HCT116 (cell line): ENCODE results near the gene PATL2. TPM values are rescaled to one million over a fixed set of nuclear protein-coding genes. Genes with fewer than 3 reads are reported as not detected.

Source experiments
- ATAC-seq: fragments of 200-7000 bp; cut with Tn5 transposase; 2 replicates; pipeline ENCODE4 v1.9.1; 2020; ENCODE audit warnings: mild to moderate bottlenecking, moderate library complexity
- BruUV-seq: library from RNA; stranded (reverse); fragments of 400-500 nt; replicated peaks from 2 replicates; lab custom pipeline; 2021; lab: Mats Ljungman, UMichigan
- CTCF ChIA-PET: fragments of 300-600 bp; sonication (Branson Sonifier 250); formaldehyde crosslinking; loops from one replicate; lab custom pipeline; 2021; ENCODE audit warnings: antibody characterized with exemption; lab: Charles Lee
- POLR2A ChIA-PET: fragments of 300-600, 350-600 bp; sonication (Branson Sonifier 250); formaldehyde crosslinking; loops from one replicate; lab custom pipeline; 2021; ENCODE audit warnings: antibody characterized with exemption; lab: Charles Lee
- RAD21 ChIA-PET, 2 experiments: fragments of 300-600 bp; sonication (Branson Sonifier 250); formaldehyde crosslinking; loops; one replicate each; lab custom pipeline; 2023; ENCODE audit warnings: low total read pairs in 2 of 2; ENCODE audit not compliant: uncharacterized antibody in 2 of 2, unreplicated experiment in 2 of 2, low non-redundant PET in 1 of 2; lab: Charles Lee
- DNase-seq: peaks from one replicate; pipeline ENCODE4 v3.0.0-alpha.2; 2010; ENCODE audit warnings: low read depth, low spot score
- H2AFZ ChIP-seq: fragments of 200-600 bp; shearing (Covaris generic), sonication (generic); 2 replicates; pipeline ENCODE4 v1.6.1; 2017; ENCODE audit warnings: low read depth, mixed run types, mixed read lengths, antibody characterized with exemption, low read length; ENCODE audit not compliant: poor library complexity, severe bottlenecking
- H3K27ac ChIP-seq: 2 replicates; pipeline ENCODE4 v1.5.1; 2012; ENCODE audit warnings: low read depth, low read length
- H3K27me3 ChIP-seq: fragments of 200-600 bp; sonication (generic); 2 replicates; pipeline ENCODE4 v1.6.1; 2016; ENCODE audit warnings: mixed run types, low read length, mixed read lengths; ENCODE audit not compliant: insufficient read depth
- H3K36me3 ChIP-seq, 2 experiments: fragments of 200-500 bp in 1 of 2; fragments of 200-600 bp in 1 of 2; sonication (Bioruptor generic) in 1 of 2; sonication (generic) in 1 of 2; 2 replicates each; pipeline versions ENCODE4 v1.5.1 to v1.6.1; 2014 to 2016; ENCODE audit warnings: low read length in 2 of 2, inconsistent platforms in 1 of 2, mixed read lengths in 1 of 2, mixed run types in 1 of 2; ENCODE audit not compliant: insufficient read depth in 2 of 2, control insufficient read depth in 1 of 2
- H3K4me1 ChIP-seq, 2 experiments: fragments of 200-600 bp in 1 of 2; sonication (generic) in 1 of 2; 2 replicates each; pipeline versions ENCODE4 v1.5.1 to v1.6.1; 2012 to 2017; ENCODE audit warnings: low read length in 2 of 2, inconsistent platforms in 1 of 2, mild to moderate bottlenecking in 1 of 2, mixed read lengths in 1 of 2, mixed run types in 1 of 2, moderate library complexity in 1 of 2; ENCODE audit not compliant: insufficient read depth in 2 of 2, control insufficient read depth in 1 of 2
- H3K4me2 ChIP-seq: fragments of 200-600 bp; sonication (generic); 2 replicates; pipeline ENCODE4 v1.6.1; 2017; ENCODE audit warnings: mixed run types, low read length, mixed read lengths
- H3K4me3 ChIP-seq, 2 experiments: fragments of 200-600 bp in 1 of 2; sonication (generic) in 1 of 2; replicated peaks in 1 of 2; 2 replicates each; pipeline ENCODE4 v1.5.1; 2011 to 2016; ENCODE audit warnings: low read length in 2 of 2, control low read depth in 1 of 2, low read depth in 1 of 2, mild to moderate bottlenecking in 1 of 2, mixed read lengths in 1 of 2, mixed run types in 1 of 2
- H3K79me2 ChIP-seq: fragments of 200-600 bp; sonication (generic); 2 replicates; pipeline ENCODE4 v1.6.1; 2017; ENCODE audit warnings: mild to moderate bottlenecking, mixed run types, low read length, moderate library complexity, mixed read lengths; ENCODE audit not compliant: insufficient read depth
- H3K9ac ChIP-seq: fragments of 200-600 bp; sonication (generic); 2 replicates; pipeline ENCODE4 v1.6.1; 2016; ENCODE audit warnings: low read length, mixed read lengths
- H3K9me2 ChIP-seq: fragments of 200-600 bp; sonication (generic), shearing (Covaris generic); 2 replicates; pipeline ENCODE4 v1.6.1; 2017; ENCODE audit warnings: mixed run types, mild to moderate bottlenecking, moderate library complexity; ENCODE audit not compliant: insufficient read depth
- H3K9me3 ChIP-seq, 2 experiments: fragments of 200-500 bp in 1 of 2; fragments of 200-600 bp in 1 of 2; sonication (Bioruptor generic) in 1 of 2; sonication (generic) in 1 of 2; 2 replicates each; pipeline ENCODE4 v1.6.1; 2014 to 2017; ENCODE audit warnings: low read length in 2 of 2, mixed read lengths in 2 of 2, inconsistent platforms in 1 of 2, low read depth in 1 of 2, mild to moderate bottlenecking in 1 of 2, mixed run types in 1 of 2, moderate library complexity in 1 of 2; ENCODE audit not compliant: control insufficient read depth in 1 of 2, insufficient read depth in 1 of 2
- H4K20me1 ChIP-seq: fragments of 200-600 bp; sonication (generic), shearing (Covaris generic); 2 replicates; pipeline ENCODE4 v1.6.1; 2017; ENCODE audit warnings: mixed run types, mild to moderate bottlenecking, moderate library complexity; ENCODE audit not compliant: insufficient read depth
- CBX3 ChIP-seq: IDR thresholded peaks from 2 replicates; pipeline ENCODE4 v1.6.1; 2012; ENCODE audit warnings: low read depth
- CEBPB ChIP-seq: IDR thresholded peaks from 2 replicates; pipeline ENCODE4 v1.6.1; 2012; ENCODE audit warnings: low read depth
- EGR1 ChIP-seq: IDR thresholded peaks from 2 replicates; pipeline ENCODE4 v1.6.1; 2012; ENCODE audit warnings: low read depth
- ELF1 ChIP-seq: IDR thresholded peaks from 2 replicates; pipeline ENCODE4 v1.6.1; 2012; ENCODE audit warnings: low read depth, borderline replicate concordance
- EZH2 ChIP-seq: fragments of 200-600 bp; sonication (generic); IDR thresholded peaks from 2 replicates; pipeline ENCODE4 v1.6.1; 2017; ENCODE audit warnings: antibody characterized with exemption, mixed run types
- EZH2phosphoT487 ChIP-seq: fragments of 200-600 bp; IDR thresholded peaks from 2 replicates; pipeline ENCODE4 v1.6.1; 2018; ENCODE audit warnings: antibody characterized with exemption, borderline replicate concordance
- FOSL1 ChIP-seq: IDR thresholded peaks from 2 replicates; pipeline ENCODE4 v1.6.1; 2012; ENCODE audit warnings: low read depth
- POLR2A ChIP-seq: IDR thresholded peaks from 2 replicates; pipeline ENCODE4 v1.7.0; 2011; ENCODE audit warnings: borderline replicate concordance; ENCODE audit not compliant: insufficient read depth, insufficient read length; ENCODE audit errors: extremely low read depth
- RAD21 ChIP-seq: IDR thresholded peaks from 2 replicates; pipeline ENCODE4 v1.6.1; 2012; ENCODE audit warnings: low read depth, mild to moderate bottlenecking
- REST ChIP-seq: IDR thresholded peaks from 2 replicates; pipeline ENCODE4 v1.6.1; 2012; ENCODE audit warnings: low read depth
- SIN3A ChIP-seq: IDR thresholded peaks from 2 replicates; pipeline ENCODE4 v1.6.1; 2012; ENCODE audit warnings: low read depth
- SRF ChIP-seq: IDR thresholded peaks from 2 replicates; pipeline ENCODE4 v1.6.1; 2012; ENCODE audit warnings: low read depth
- TCF7L2 ChIP-seq: IDR thresholded peaks from 2 replicates; pipeline ENCODE4 v1.7.0; 2011; ENCODE audit warnings: borderline replicate concordance, inconsistent platforms; ENCODE audit not compliant: insufficient read depth, insufficient read length; ENCODE audit errors: extremely low read depth
- YY1 ChIP-seq: IDR thresholded peaks from 2 replicates; pipeline ENCODE4 v1.6.1; 2011; ENCODE audit warnings: low read length, low read depth, moderate library complexity, mild to moderate bottlenecking; ENCODE audit not compliant: insufficient replicate concordance; ENCODE audit errors: extremely low read depth
- ZBTB33 ChIP-seq: IDR thresholded peaks from 2 replicates; pipeline ENCODE4 v1.6.1; 2011; ENCODE audit warnings: mild to moderate bottlenecking, low read length, moderate library complexity; ENCODE audit not compliant: insufficient replicate concordance; ENCODE audit errors: extremely low read depth
- ZFX ChIP-seq: fragments of 450-650 bp; IDR thresholded peaks from 2 replicates; pipeline ENCODE4 v1.6.1; 2017
- intact Hi-C: fragments of 100-400 bp; cut with micrococcal nuclease; formaldehyde crosslinking; loops from 2 replicates; pipeline ENCODE4 v1.10.0; 2022
- total RNA-seq: library from RNA; stranded (reverse); gene quantifications from one replicate; pipeline ENCODE4 v1.2.1, GENCODE V29; 2021; ENCODE audit not compliant: unreplicated experiment

The PATL2 gene
- total RNA-seq, 1 experiment from 2014 or later, result 1.2 TPM

- H3K4me1 ChIP-seq, result no peaks in the 10 kb centered on the region
- ChIA-PET RAD21 (no interaction called here), CTCF (no interaction called here), POLR2A (no interaction called here)
- H2AFZ ChIP-seq, result no peak overlapping the region
- H3K36me3 ChIP-seq, result peaks cover under 1 to 21% of the 10 kb centered on the region in 2 experiments; a peak in 3 of 4 replicates
- intact Hi-C loops, result no loop called here
- H3K9me3 ChIP-seq, result no peaks in the 10 kb centered on the region
- H3K9me2 ChIP-seq, result no peaks in the 10 kb centered on the region
- no peak overlapping the region for H3K27ac ChIP-seq
- H3K27me3 ChIP-seq, result no peaks in the 10 kb centered on the region
- DNase-seq (no peak), ATAC-seq (no peak)
- H3K79me2 ChIP-seq, result peaks cover 32% of the 10 kb centered on the region
- TF ChIP-seq POLR2A (no peak), ELF1 (no peak), YY1 (no peak), CBX3 (no peak), FOSL1 (no peak), ZBTB33 (no peak), TCF7L2 (no peak), CEBPB (no peak), EZH2phosphoT487 (no peak), EZH2 (no peak), SIN3A (no peak), EGR1 (no peak), ZFX (no peak), SRF (no peak), REST (no peak), RAD21 (no peak)
- no TSS peak for BruUV-seq
- H3K4me2 ChIP-seq, result no peak overlapping the region
- H3K9ac ChIP-seq, result no peak overlapping the region
- H3K4me3 ChIP-seq, result no peak overlapping the region
- H4K20me1 ChIP-seq, result no peaks in the 10 kb centered on the region; the same call in 1 of the 2 replicates
These were observed 69.5 kb downstream of the PATL2 start for GRCh38 chr15:44641651-44642050.
